Heart right ventricle (tissue), 16 donors: ENCODE data around the gene NPIPB12. TPM values are rescaled to one million over a fixed set of nuclear protein-coding genes. Genes with fewer than 3 reads are reported as not detected.
A peak's percentile ranks its signal among the peaks of the same experiment; 100 is the strongest.
"Not testable (repeated sequence)": the region's sequence is repeated elsewhere in the genome, so short reads cannot be mapped to it uniquely, and the experiment has no call there.

Experiments used
- ATAC-seq, 8 donors: fragments of 200-7000 bp; cut with Tn5 transposase; one replicate each; pipeline ENCODE4 v1.9.1; 2020; ENCODE audit warnings: mild to moderate bottlenecking in 8 of 8, moderate library complexity in 8 of 8, moderate number of reproducible peaks in 1 of 8
- DNase-seq, 2 donors: peaks; one replicate each; pipeline ENCODE4 v3.0.0-alpha.2; 2020
- H3K27ac ChIP-seq, 10 donors: fragments of 200-600 bp; sonication (generic) in 2 of 10; one replicate each; pipeline versions ENCODE4 v1.5.0 to v1.8.0; 2020 to 2022; ENCODE audit warnings: mild to moderate bottlenecking in 3 of 10
- H3K27me3 ChIP-seq, 7 donors: fragments of 200-600 bp; one replicate each; pipeline ENCODE4 v1.8.0; 2021 to 2022; ENCODE audit warnings: mild to moderate bottlenecking in 2 of 7
- H3K36me3 ChIP-seq, 9 donors: fragments of 200-600 bp; sonication (generic) in 1 of 9; one replicate each; pipeline versions ENCODE4 v1.5.0 to v1.8.0; 2020 to 2022; ENCODE audit warnings: mild to moderate bottlenecking in 2 of 9
- H3K4me1 ChIP-seq, 9 donors: fragments of 200-600 bp; sonication (generic) in 1 of 9; one replicate each; pipeline versions ENCODE4 v1.5.0 to v1.8.0; 2020 to 2022; ENCODE audit warnings: mild to moderate bottlenecking in 4 of 9
- H3K4me3 ChIP-seq, 10 donors: fragments of 200-600 bp; sonication (generic) in 2 of 10; one replicate each; pipeline versions ENCODE4 v1.5.0 to v1.8.0; 2020 to 2022; ENCODE audit warnings: mild to moderate bottlenecking in 7 of 10, moderate library complexity in 2 of 10
- H3K9me3 ChIP-seq, 11 donors: fragments of 200-600 bp in 10 of 11; sonication (generic) in 2 of 11; one replicate each; pipeline versions ENCODE4 v1.5.0 to v1.8.0; 2013 to 2022; ENCODE audit warnings: mild to moderate bottlenecking in 2 of 11, control low read depth in 1 of 11, moderate library complexity in 1 of 11
- WGBS, 2 donors: extraction: QIAGEN DNeasy Blood & Tissue Kit; methylation state at CpG; one replicate each; pipeline ENCODE4 v1.1.7; 2013; ENCODE audit warnings: inconsistent platforms in 1 of 2; 5-methylcytosine and 5-hydroxymethylcytosine counted together
- intact Hi-C, 10 donors: fragments of 100-400 bp; cut with DNase I; formaldehyde crosslinking; loops; one replicate each; pipeline versions ENCODE4 v1.11.1 to v1.14.2; 2022
- polyA plus RNA-seq, 2 donors: library from polyadenylated mRNA; stranded (reverse); fragments of 200-250 nt; gene quantifications; one replicate each; pipeline ENCODE4 v1.2.3, GENCODE V29; 2013
- total RNA-seq, 10 donors: library from RNA; stranded (reverse); fragmentation: NEBNext Ultra II Directional in 3 of 10; extraction: Animal tissue kit (Norgen Biotek cat#: 25700) in 3 of 10; gene quantifications; one replicate each; pipeline versions ENCODE4 v1.2.1 to v1.2.4, GENCODE V29; 2021 to 2023
- donor health status: Arrhythmogenic right ventricular cardiomyopathy.
- donor health status: ischemic (EF 13 %, LVEDD 7.1; RV severe dilation, severe dysfunction).
- donor health status: healthy with polysubstance abuse.
- donor health status: DM: no; HTN: yes; CAD: no.
- donor health status: DM: no; HTN: no; CAD: no.
- donor health status: ischemic (EF 25% LVEDD 6.9; RV normal size, moderate dysfunction).
- donor health status: ischemic (EF 25% LVEDD 5.7; RV mildly dilated, moderate dysfunction).
- donor health status: healthy.
- donor health status: DM: yes; HTN: yes; CAD: no.
- donor health status: Ischemic cardiomyopathy.
- donor health status: ischemic (EF 35%, LVEDD 5.7; RV mildly dilated, moderate dysfunction).
- donor health status: nonischemic (EF 11% LVEDD 7.7; RV severe dilation, severe dysfunction).
- donor health status: DM: yes; HTN: yes; CAD: no.
- donor health status: PGD.
- donor health status: ischemic (EF 29% LVEDD 5.4; RV normal size, mild dysfunction).
- donor health status: nonischemic (EF 23%, LVEDD 6.1; RV moderate dilation, normal function).

Gene NPIPB12
- total and polyA plus RNA-seq, 12 donors, result 9.4 to 107 (median 19.0) TPM

- intact Hi-C loops, H3K27me3 ChIP-seq, H3K4me1 ChIP-seq, H3K4me3 ChIP-seq, DNase-seq, H3K36me3 ChIP-seq, H3K9me3 ChIP-seq, H3K27ac ChIP-seq: not testable (repeated sequence)
- WGBS, 2 donors, result no CpG with 5 or more reads among the region's 13 CpGs
- ATAC-seq, result peak; percentile 23 to 69 (median 51)
Measured at GRCh38 chr16:29459706-29460646, 46.2 kb downstream of the NPIPB12 start, which contains the start of gene SULT1A4. Gene SULT1A4 (plus strand): TSS chr16:29459913. CDS start chr16:29461386, 1,473 bp downstream.

- H3K27ac ChIP-seq, H3K4me3 ChIP-seq, intact Hi-C loops, H3K27me3 ChIP-seq, DNase-seq, H3K9me3 ChIP-seq, H3K4me1 ChIP-seq, ATAC-seq, H3K36me3 ChIP-seq: not testable (repeated sequence)
- 93 to 100% methylated on average over 1 of the region's 2 CpGs for WGBS, 2 donors
Measured at GRCh38 chr16:29457660-29458059, 48.5 kb downstream of the NPIPB12 start.

DNA sequence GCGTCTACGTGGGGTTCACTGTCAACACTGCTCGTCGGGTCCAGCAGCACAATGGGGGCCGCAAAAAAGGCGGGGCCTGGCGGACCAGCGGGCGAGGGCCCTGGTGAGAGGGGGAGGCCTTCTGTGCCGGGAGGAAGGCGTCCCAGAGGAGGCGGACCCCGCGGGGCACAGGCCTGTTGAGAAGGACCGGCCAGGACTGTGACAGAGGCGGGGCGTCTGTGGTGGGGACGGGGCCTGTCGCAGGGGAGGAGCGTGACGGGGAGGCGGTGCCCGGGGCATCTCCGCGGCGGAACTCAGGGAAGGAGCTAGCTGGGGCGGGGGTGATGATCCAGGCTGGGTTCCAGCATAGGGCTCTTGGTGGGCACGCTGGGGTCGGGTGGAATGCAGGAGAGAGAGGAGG is 51.4 kb downstream of the NPIPB12 start:
- DNase-seq, H3K27ac ChIP-seq, H3K4me3 ChIP-seq, intact Hi-C loops, H3K4me1 ChIP-seq, H3K9me3 ChIP-seq, H3K36me3 ChIP-seq, H3K27me3 ChIP-seq: not testable (repeated sequence)
- peak; percentile 78 to 86 (median 84) for ATAC-seq
- WGBS, 2 donors, result no CpG with 5 or more reads among the region's 29 CpGs

DNA sequence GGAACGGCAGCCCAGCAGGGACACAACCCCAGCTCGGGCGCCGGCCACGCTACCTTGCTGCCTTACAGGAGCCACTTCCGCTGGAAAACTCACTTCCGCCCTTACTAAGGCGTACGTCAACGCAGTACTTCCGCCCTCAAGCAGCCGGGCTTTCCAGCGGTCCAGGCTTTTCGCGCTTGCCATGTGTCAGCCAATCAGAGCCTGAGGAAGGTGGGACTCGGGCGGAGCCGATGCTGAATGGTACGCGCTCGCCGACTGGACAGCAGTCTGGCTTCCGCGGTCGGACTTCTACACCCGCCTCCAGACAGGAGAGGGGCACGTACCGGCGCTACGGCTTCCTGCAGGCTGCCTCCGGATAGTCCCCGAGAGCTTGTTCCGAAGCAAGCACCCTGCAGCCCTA is 51.9 kb downstream of the NPIPB12 start, which contains the start of the genes BOLA2 and SLX1B:
Gene BOLA2, minus strand, starts transcription at position 83 of the 400 bp plus-strand sequence. CDS start 98 bp downstream, outside the sequence.
Gene SLX1B, plus strand, starts transcription at position 265 of the 400 bp plus-strand sequence.
- ATAC-seq, result peak; percentile 94 to 98 (median 97)
- intact Hi-C loops, result not testable (repeated sequence)

DNA sequence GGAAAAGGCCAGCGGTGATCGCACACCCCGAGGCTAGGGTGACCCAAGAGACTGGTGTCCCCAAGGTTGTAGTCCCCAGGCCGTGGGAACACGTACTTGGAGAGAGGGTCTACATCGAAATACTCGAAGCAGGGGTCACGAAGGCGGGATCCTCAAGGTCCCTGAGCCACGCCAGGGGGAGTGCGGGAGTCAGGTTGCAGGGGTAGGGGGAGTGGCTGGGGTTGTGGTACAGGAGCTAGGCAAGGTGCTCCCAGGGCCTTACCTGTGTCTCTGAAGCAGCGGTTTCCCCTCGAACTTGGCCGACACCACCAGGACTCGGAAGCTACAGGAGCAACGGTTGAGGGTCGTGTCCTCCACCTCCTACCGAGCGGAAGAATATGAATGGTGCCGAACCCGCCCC is 52.5 kb downstream of the NPIPB12 start:
- H3K4me3 ChIP-seq, intact Hi-C loops, H3K4me1 ChIP-seq, H3K36me3 ChIP-seq, H3K27me3 ChIP-seq, H3K27ac ChIP-seq, H3K9me3 ChIP-seq, DNase-seq: not testable (repeated sequence)
- peak in 7 of 8 donors; percentile 5 to 37 (median 20) for ATAC-seq
- no CpG with 5 or more reads among the region's 21 CpGs for WGBS, 2 donors

More for the DNA sequence above, 51.9 kb downstream of the NPIPB12 start, which contains the start of the genes BOLA2 and SLX1B:
- not testable (repeated sequence) for H3K36me3 ChIP-seq, H3K9me3 ChIP-seq, DNase-seq, H3K27ac ChIP-seq, H3K4me3 ChIP-seq, H3K27me3 ChIP-seq, H3K4me1 ChIP-seq
- WGBS, 2 donors, result no CpG with 5 or more reads among the region's 33 CpGs

Other genes with a start within 250 kb of the NPIPB12 start
- gene NPIPB11, start 99.7 kb downstream of the NPIPB12 start, total RNA-seq, result 1 to 10 TPM in 2 of 10 donors, under 1 TPM in 8; 0.08 to 3.1 (median 0.46) TPM
- gene NPIPB11, start 99.7 kb downstream of the NPIPB12 start, polyA plus RNA-seq, result 1 to 10 TPM in 1 of 2 donors, under 1 TPM in 1; 0.49 to 2.9 TPM
- gene BOLA2, start 52.1 kb downstream of the NPIPB12 start, total RNA-seq, result 1 to 10 TPM; 2.4 to 4.5 (median 3.4) TPM
- 10 to 100 TPM; 21.6 to 35.7 TPM for gene BOLA2, start 52.1 kb downstream of the NPIPB12 start, polyA plus RNA-seq
- gene SLX1B, start 51.9 kb downstream of the NPIPB12 start, total RNA-seq, result 10 to 100 TPM in 4 of 10 donors, 1 to 10 TPM in 6; 2.5 to 15.2 (median 6.9) TPM
- gene SLX1B, start 51.9 kb downstream of the NPIPB12 start, polyA plus RNA-seq, result 10 to 100 TPM; 21.4 to 36.6 TPM
- gene SULT1A4, start 46.5 kb downstream of the NPIPB12 start, total RNA-seq, result 10 to 100 TPM in 2 of 10 donors, 1 to 10 TPM in 7, under 1 TPM in 1; 0.32 to 12.6 (median 7.7) TPM
- 10 to 100 TPM; 19.2 to 22.9 TPM for gene SULT1A4, start 46.5 kb downstream of the NPIPB12 start, polyA plus RNA-seq
- gene SPN, start 156.8 kb upstream of the NPIPB12 start, total RNA-seq, result 10 to 100 TPM in 1 of 10 donors, 1 to 10 TPM in 7, under 1 TPM in 2; 0.35 to 12.6 (median 1.8) TPM
- gene SPN, start 156.8 kb upstream of the NPIPB12 start, polyA plus RNA-seq, result under 1 TPM; 0.29 to 0.58 TPM
- gene QPRT, start 172.8 kb upstream of the NPIPB12 start, total RNA-seq, result 10 to 100 TPM; 16.0 to 34.1 (median 25.9) TPM
- gene QPRT, start 172.8 kb upstream of the NPIPB12 start, polyA plus RNA-seq, result 10 to 100 TPM in 1 of 2 donors, 1 to 10 TPM in 1; 3.8 to 13.8 TPM
- 1 to 10 TPM in 3 of 10 donors, under 1 TPM in 7; 0.18 to 3.3 (median 0.65) TPM for gene C16orf54, start 239.6 kb upstream of the NPIPB12 start, total RNA-seq
- gene C16orf54, start 239.6 kb upstream of the NPIPB12 start, polyA plus RNA-seq, result under 1 TPM; 0.26 to 0.29 TPM